Esophagus squamous epithelium (tissue), 5 donors: ENCODE data around the gene SCRN1. TPM values are rescaled to one million over a fixed set of nuclear protein-coding genes. Genes with fewer than 3 reads are reported as not detected.

Experiments used
- DNase-seq: peaks from one replicate; lab custom pipeline; 2025; lab: John Stamatoyannopoulos, UW
- H3K27ac ChIP-seq, 4 donors: fragments of 200-600 bp; sonication (generic); one replicate each; pipeline ENCODE4 v1.5.1; 2016 to 2019; ENCODE audit warnings: mild to moderate bottlenecking in 1 of 4
- H3K27me3 ChIP-seq, 4 donors: fragments of 200-600 bp; sonication (generic); 1 replicate in 3 of 4; 2 replicates in 1 of 4; pipeline versions ENCODE4 v1.5.1 to v1.6.0; 2017 to 2021; ENCODE audit warnings: antibody characterized with exemption in 1 of 4
- H3K36me3 ChIP-seq, 3 donors: fragments of 200-600 bp; sonication (generic); one replicate each; pipeline ENCODE4 v1.5.1; 2016 to 2019
- H3K4me1 ChIP-seq, 3 donors: fragments of 200-600 bp; sonication (generic); one replicate each; pipeline ENCODE4 v1.5.1; 2017 to 2019
- H3K4me3 ChIP-seq, 4 donors: fragments of 200-600 bp; sonication (generic); 1 replicate in 3 of 4; 2 replicates in 1 of 4; pipeline ENCODE4 v1.5.1; 2016 to 2019; ENCODE audit warnings: mild to moderate bottlenecking in 2 of 4, moderate library complexity in 1 of 4
- H3K9me3 ChIP-seq, 3 donors: fragments of 200-600 bp; sonication (generic); one replicate each; pipeline ENCODE4 v1.5.1; 2016 to 2019
- CTCF ChIP-seq, 6 experiments: fragments of 450-650 bp in 4 of 6; fragments of 200-600 bp in 2 of 6; sonication (generic) in 2 of 6; IDR thresholded peaks; one replicate each; pipeline ENCODE4 v1.5.1; 2016 to 2019; ENCODE audit warnings: antibody characterized with exemption in 6 of 6, mild to moderate bottlenecking in 4 of 6, moderate library complexity in 4 of 6
- POLR2A ChIP-seq, 4 donors: fragments of 450-650 bp; IDR thresholded peaks; one replicate each; pipeline ENCODE4 v1.6.1; 2017; ENCODE audit warnings: antibody characterized with exemption in 4 of 4, mild to moderate bottlenecking in 4 of 4, moderate library complexity in 3 of 4
- WGBS, 2 donors: methylation state at CpG; one replicate each; pipeline ENCODE4 v1.1.5; 2018; 5-methylcytosine and 5-hydroxymethylcytosine counted together
- intact Hi-C: fragments of 100-400 bp; cut with DNase I; formaldehyde crosslinking; loops from one replicate; pipeline ENCODE4 v1.15.0; 2022
- total RNA-seq, 4 donors: library from RNA; depleted of rRNA; stranded (reverse); fragments of >200 nt; gene quantifications; one replicate each; pipeline ENCODE4 v1.1.0, GENCODE V29; 2016
- donor health status: DM: yes; HTN: yes; CAD: no.

The SCRN1 gene
- total RNA-seq, 4 donors from 2014 or later, result 6.3 to 27.8 (median 20.5) TPM

GRCh38 chr7:29945259-29945809, 44.3 kb downstream of the SCRN1 start:
- TF ChIP-seq POLR2A (IDR thresholded peaks at IDR 0.05), result no peak
- TF ChIP-seq CTCF (IDR thresholded peaks at IDR 0.05), result no peak
- Histone ChIP-seq H3K4me1 (peaks cover 0 to 8% (median 0%) of the 10 kb centered on the region in 3 donors), H3K9me3 (no peaks in the 10 kb centered on the region), H3K27me3 (no peaks in the 10 kb centered on the region), H3K36me3 (peaks cover 0 to 76% (median 17%) of the 10 kb centered on the region in 3 donors), H3K27ac (no peak overlapping the region), H3K4me3 (no peak overlapping the region)
- no peak for DNase-seq
- intact Hi-C loops, result no loop called here
- WGBS, 2 donors, result 93 to 96% methylated on average over 4 of the region's 4 CpGs

DNA sequence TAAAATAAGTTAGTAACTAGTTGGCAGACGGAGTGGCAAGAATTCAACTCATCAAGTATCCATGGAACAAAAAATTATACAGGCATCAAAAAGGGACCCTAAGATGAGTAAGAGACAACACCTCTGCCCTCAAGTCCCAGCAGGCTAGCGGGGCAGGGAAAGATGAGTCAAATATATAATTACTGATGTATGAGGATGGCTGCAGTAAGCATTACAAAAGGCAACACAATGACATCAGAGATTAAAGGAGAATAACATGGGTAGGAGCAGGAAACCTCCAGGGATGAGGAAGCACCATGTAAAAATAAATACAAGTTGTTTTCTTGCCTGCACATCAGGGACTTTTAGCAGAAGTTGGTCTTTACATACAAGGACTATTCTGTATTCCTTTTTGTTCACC, 49.4 kb downstream of the SCRN1 start:
- no peaks in the 10 kb centered on the region for H3K9me3 ChIP-seq
- H3K4me1 ChIP-seq, result peaks cover 0 to 8% (median 0%) of the 10 kb centered on the region in 3 donors
- no peak for DNase-seq
- 73 to 79% methylated on average over 2 of the region's 2 CpGs for WGBS, 2 donors
- no peaks in the 10 kb centered on the region for H3K27me3 ChIP-seq
- peaks cover 0 to 94% (median 17%) of the 10 kb centered on the region in 3 donors for H3K36me3 ChIP-seq
- TF ChIP-seq CTCF (IDR thresholded peaks at IDR 0.05) (no peak), POLR2A (IDR thresholded peaks at IDR 0.05) (no peak)
- H3K27ac ChIP-seq, result no peak overlapping the region
- H3K4me3 ChIP-seq, result no peak overlapping the region
- intact Hi-C loops, result no loop called here

DNA sequence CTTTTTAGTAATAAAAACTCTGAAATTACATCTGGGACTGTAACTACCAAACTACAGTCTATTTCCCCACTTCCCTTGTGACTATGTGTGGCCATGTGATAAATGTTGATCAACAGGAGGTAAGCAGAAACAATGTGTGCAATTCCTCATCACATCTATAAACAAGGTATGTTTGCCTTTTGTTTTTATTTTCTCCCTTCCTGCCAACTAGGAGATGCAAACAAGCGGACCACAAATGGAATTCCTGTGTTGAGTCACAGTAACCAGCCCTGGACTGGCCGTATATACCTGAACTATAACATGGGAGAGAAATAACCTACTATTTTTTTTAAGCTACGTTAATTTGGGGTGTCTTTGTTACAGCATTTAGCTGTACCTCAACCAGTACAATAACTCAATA, 52.5 kb downstream of the SCRN1 start:
- no peaks in the 10 kb centered on the region for H3K9me3 ChIP-seq
- WGBS, 2 donors, result 92% methylated on average over 3 of the region's 3 CpGs
- H3K4me3 ChIP-seq, result no peak overlapping the region
- H3K27me3 ChIP-seq, result no peaks in the 10 kb centered on the region
- TF ChIP-seq POLR2A (IDR thresholded peaks at IDR 0.05) (no peak), CTCF (IDR thresholded peaks at IDR 0.05) (no peak)
- intact Hi-C loops, result no loop called here
- H3K4me1 ChIP-seq, result no peaks in the 10 kb centered on the region
- H3K27ac ChIP-seq, result no peak overlapping the region
- peaks cover 0 to 88% (median 5%) of the 10 kb centered on the region in 3 donors for H3K36me3 ChIP-seq
- no peak for DNase-seq

GRCh38 chr7:29935111-29935510, 54.5 kb downstream of the SCRN1 start:
- Histone ChIP-seq H3K9me3 (no peaks in the 10 kb centered on the region), H3K27me3 (no peaks in the 10 kb centered on the region), H3K27ac (no peak overlapping the region), H3K4me1 (no peaks in the 10 kb centered on the region), H3K4me3 (no peak overlapping the region), H3K36me3 (peaks cover 0 to 74% (median 0%) of the 10 kb centered on the region in 3 donors)
- DNase-seq, result no peak
- WGBS, 2 donors, result 90 to 94% methylated on average over 2 of the region's 2 CpGs
- intact Hi-C loops, result no loop called here
- no peak for TF ChIP-seq CTCF (IDR thresholded peaks at IDR 0.05)
- no peak for TF ChIP-seq POLR2A (IDR thresholded peaks at IDR 0.05)

DNA sequence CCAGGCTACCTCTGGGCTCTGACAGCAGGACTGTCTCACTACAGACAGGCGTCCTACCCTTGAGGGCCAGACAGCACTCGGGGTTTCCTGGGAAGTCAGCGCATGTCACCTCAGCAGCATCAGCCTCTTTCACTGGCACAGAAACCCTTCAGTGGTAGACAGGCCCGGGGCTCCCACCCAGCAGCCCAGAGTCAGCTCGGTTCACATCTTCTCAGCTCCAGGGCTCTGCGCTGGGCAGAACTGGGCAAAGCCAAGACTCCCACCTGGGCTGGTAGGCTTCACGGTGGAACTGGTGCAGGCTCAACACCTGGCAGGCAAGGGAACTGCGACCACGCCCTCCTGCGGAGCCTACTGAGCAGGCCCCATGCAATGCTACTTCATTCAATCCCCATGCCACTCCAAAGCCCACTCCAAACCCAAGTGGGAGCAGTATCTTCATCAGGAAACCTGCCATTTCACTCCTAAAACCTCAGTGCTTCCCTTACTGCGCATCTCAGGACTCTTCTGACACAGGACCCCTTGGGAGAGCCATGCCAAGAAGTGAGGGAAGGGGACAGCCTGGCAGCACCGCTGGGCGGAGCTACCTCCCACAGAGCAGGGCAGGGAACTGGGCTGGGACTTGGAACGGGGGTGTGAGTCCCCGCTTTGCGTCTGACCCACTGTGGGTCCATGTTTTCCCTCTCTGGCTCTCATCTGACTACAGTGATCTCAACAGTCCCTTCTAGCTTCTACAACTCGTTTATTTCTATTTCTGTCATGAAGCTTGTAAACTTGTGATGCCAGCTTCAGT, 60.4 kb downstream of the SCRN1 start:
- WGBS, 2 donors, result 87 to 89% methylated on average over 9 to 10 of the region's 17 CpGs
- no peak for DNase-seq
- Histone ChIP-seq H3K4me3 (no peak overlapping the region), H3K36me3 (peaks cover 0 to 46% (median 0%) of the 10 kb centered on the region in 3 donors), H3K27ac (no peak overlapping the region), H3K9me3 (no peaks in the 10 kb centered on the region), H3K4me1 (no peaks in the 10 kb centered on the region), H3K27me3 (no peaks in the 10 kb centered on the region)
- intact Hi-C loops, result loop anchor here (10.0 kb wide), 2 partner anchors 174 to 284 kb away; no protein-coding TSS in a partner anchor
- no peak for TF ChIP-seq POLR2A (IDR thresholded peaks at IDR 0.05)
- TF ChIP-seq CTCF (IDR thresholded peaks at IDR 0.05), result no peak
